ENCODE results near the gene AP1B1. TPM values are rescaled to one million over a fixed set of nuclear protein-coding genes. Genes with fewer than 3 reads are reported as not detected.

Gene AP1B1
- polyA plus RNA-seq, 2 of the 4 experiments (the other 2 are of a cell fraction) = 22.5 to 27.0 TPM

- H3K9me3 ChIP-seq = no peaks in the 10 kb centered on the region
- DNase-seq (ENCODE audit: low read depth in 1 of 2, low spot score in 1 of 2) = peak in 1 of 2 experiments; percentile 15
- no peak overlapping the region for H3K27ac ChIP-seq
- peak; percentile 15 to 71; a peak in 4 of 6 replicates for ATAC-seq
- no peak for TF ChIP-seq ZC3H11A (IDR thresholded peaks at IDR 0.05)
- no peak for TF ChIP-seq FOXS1 (CRISPR knock-in tag; IDR thresholded peaks at IDR 0.05)
- no peak for TF ChIP-seq HEYL (CRISPR knock-in tag; IDR thresholded peaks at IDR 0.05)
- no peak for TF ChIP-seq ZNF302 (CRISPR knock-in tag; IDR thresholded peaks at IDR 0.05)
- ChIA-PET CTCF (interaction anchor here (1.3 to 1.5 kb wide), 3 partner anchors 23 to 25 kb away, joined by 3 to 5 read pairs (median 3); no protein-coding TSS in a partner anchor), POLR2A (no interaction called here)
- H3K4me3 ChIP-seq = no peak overlapping the region
- FAIRE-seq = no peak
- peaks cover 5% of the 10 kb centered on the region; the same call in 2 of the 3 replicates for H3K4me1 ChIP-seq
- H3K4me2 ChIP-seq = no peak overlapping the region
- WGBS (ENCODE audit: missing lambda C conversion rate) = 69% methylated on average over 8 of the region's 12 CpGs
Observed at GRCh38 chr22:29334696-29335344, 53.5 kb downstream of the AP1B1 start.

DNA sequence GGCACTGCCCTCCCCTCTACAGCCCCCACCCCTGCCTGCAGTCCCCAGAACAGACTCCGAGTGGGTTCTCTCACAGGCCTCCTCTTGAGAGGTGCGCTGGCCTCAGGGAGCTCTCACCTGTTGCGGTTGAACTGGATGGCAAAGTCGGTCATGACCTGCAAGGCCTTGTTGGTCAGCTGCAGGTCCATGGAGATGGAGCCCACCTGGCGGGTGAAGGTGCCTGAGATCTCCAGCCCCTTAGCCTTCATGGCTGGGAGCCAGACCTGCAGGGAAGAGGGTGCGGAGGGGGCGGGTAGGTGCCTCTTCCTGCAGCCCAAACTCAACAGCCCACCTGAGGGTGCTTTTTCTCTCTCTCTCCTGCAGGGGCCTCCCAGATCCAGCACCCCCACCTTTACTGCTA lies 54.2 kb downstream of the AP1B1 start:
- peaks cover 5% of the 10 kb centered on the region; the same call in 2 of the 3 replicates for H3K4me1 ChIP-seq
- TF ChIP-seq, protein P1, sequence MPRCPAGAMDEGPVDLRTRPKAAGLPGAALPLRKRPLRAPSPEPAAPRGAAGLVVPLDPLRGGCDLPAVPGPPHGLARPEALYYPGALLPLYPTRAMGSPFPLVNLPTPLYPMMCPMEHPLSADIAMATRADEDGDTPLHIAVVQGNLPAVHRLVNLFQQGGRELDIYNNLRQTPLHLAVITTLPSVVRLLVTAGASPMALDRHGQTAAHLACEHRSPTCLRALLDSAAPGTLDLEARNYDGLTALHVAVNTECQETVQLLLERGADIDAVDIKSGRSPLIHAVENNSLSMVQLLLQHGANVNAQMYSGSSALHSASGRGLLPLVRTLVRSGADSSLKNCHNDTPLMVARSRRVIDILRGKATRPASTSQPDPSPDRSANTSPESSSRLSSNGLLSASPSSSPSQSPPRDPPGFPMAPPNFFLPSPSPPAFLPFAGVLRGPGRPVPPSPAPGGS (IDR thresholded peaks at IDR 0.05) = no peak
- TF ChIP-seq CBX8 (IDR thresholded peaks at IDR 0.05) = no peak
- no peak for TF ChIP-seq ZFP36 (IDR thresholded peaks at IDR 0.05; ENCODE audit: borderline replicate concordance, partially characterized antibody)
- TF ChIP-seq, protein P2, sequence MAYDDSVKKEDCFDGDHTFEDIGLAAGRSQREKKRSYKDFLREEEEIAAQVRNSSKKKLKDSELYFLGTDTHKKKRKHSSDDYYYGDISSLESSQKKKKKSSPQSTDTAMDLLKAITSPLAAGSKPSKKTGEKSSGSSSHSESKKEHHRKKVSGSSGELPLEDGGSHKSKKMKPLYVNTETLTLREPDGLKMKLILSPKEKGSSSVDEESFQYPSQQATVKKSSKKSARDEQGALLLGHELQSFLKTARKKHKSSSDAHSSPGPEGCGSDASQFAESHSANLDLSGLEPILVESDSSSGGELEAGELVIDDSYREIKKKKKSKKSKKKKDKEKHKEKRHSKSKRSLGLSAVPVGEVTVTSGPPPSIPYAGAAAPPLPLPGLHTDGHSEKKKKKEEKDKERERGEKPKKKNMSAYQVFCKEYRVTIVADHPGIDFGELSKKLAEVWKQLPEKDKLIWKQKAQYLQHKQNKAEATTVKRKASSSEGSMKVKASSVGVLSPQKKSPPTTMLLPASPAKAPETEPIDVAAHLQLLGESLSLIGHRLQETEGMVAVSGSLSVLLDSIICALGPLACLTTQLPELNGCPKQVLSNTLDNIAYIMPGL (CRISPR knock-in tag; IDR thresholded peaks at IDR 0.05; ENCODE audit: borderline replicate concordance) = no peak
- no peak for TF ChIP-seq FOXS1 (CRISPR knock-in tag; IDR thresholded peaks at IDR 0.05)
- TF ChIP-seq NFE2L2 (conservative IDR thresholded peaks at IDR 0.05; ENCODE audit: low read length) = no peak
- no peak for TF ChIP-seq NPAS2 (CRISPR knock-in tag; IDR thresholded peaks at IDR 0.05; ENCODE audit: borderline replicate concordance)
- TF ChIP-seq SREBF2 (IDR thresholded peaks at IDR 0.05) = no peak
- TF ChIP-seq RFX5 (IDR thresholded peaks at IDR 0.05) = no peak
- TF ChIP-seq ATOH8 (CRISPR knock-in tag; IDR thresholded peaks at IDR 0.05; ENCODE audit: low read depth) = no peak
- no peak for TF ChIP-seq TP53 (CRISPR knock-in tag; IDR thresholded peaks at IDR 0.05)
- no peak for TF ChIP-seq BHLHE40 (IDR thresholded peaks at IDR 0.05; ENCODE audit: low read depth, low read length)
- TF ChIP-seq JUN (IDR thresholded peaks at IDR 0.05) = no peak
- no peak for TF ChIP-seq ZSCAN20 (CRISPR knock-in tag; IDR thresholded peaks at IDR 0.05)
- no peak for TF ChIP-seq PHF8 (IDR thresholded peaks at IDR 0.05; ENCODE audit: borderline replicate concordance, low read depth)
- TF ChIP-seq HDAC2 (IDR thresholded peaks at IDR 0.05) = no peak
- TF ChIP-seq ESRRA (IDR thresholded peaks at IDR 0.05; ENCODE audit: borderline replicate concordance, low read length) = no peak
- no peak for TF ChIP-seq POLR2A (IDR thresholded peaks at IDR 0.05; ENCODE audit: low read length)
- no peak for TF ChIP-seq PBX3 (IDR thresholded peaks at IDR 0.05)
- CTCF ChIA-PET = interaction anchor here (1.3 to 1.8 kb wide), 3 partner anchors 23 to 26 kb away, joined by 3 to 5 read pairs (median 3); no protein-coding TSS in a partner anchor
- ATAC-seq (no peak), DNase-seq (ENCODE audit: low read depth in 1 of 2, low spot score in 1 of 2) (no peak), FAIRE-seq (no peak)
- H3K4me3 ChIP-seq = no peak overlapping the region
- 100% methylated on average over 6 of the region's 7 CpGs for WGBS (ENCODE audit: missing lambda C conversion rate)
- H3K27ac ChIP-seq = no peak overlapping the region
- no peaks in the 10 kb centered on the region for H3K9me3 ChIP-seq
- no peak overlapping the region for H3K4me2 ChIP-seq
- POLR2A ChIA-PET = no interaction called here

All from A549 (cell line).